H9 (cell line): Measurements from ENCODE around the gene CTAG1B. TPM values are rescaled to one million over a fixed set of nuclear protein-coding genes. Genes with fewer than 3 reads are reported as not detected.

Source experiments
- DNase-seq: peaks from one replicate; pipeline ENCODE4 v3.0.0-alpha.2; 2017
- H2AFZ ChIP-seq: one replicate; pipeline ENCODE4 v1.6.1; 2013; ENCODE audit warnings: mild to moderate bottlenecking, low read length, control low read depth, moderate library complexity
- H2AK5ac ChIP-seq: 2 replicates; pipeline ENCODE4 v1.6.1; 2013; ENCODE audit warnings: low read length, control low read depth, mixed read lengths; ENCODE audit not compliant: insufficient read length
- H2BK120ac ChIP-seq: one replicate; pipeline ENCODE4 v1.6.1; 2013; ENCODE audit warnings: low read depth, mild to moderate bottlenecking, low read length, control low read depth, inconsistent platforms; ENCODE audit not compliant: poor library complexity, severe bottlenecking
- H2BK12ac ChIP-seq: 2 replicates; pipeline ENCODE4 v1.6.1; 2013; ENCODE audit warnings: low read length, control low read depth, mixed read lengths, low read depth; ENCODE audit not compliant: insufficient read length
- H2BK15ac ChIP-seq: 2 replicates; pipeline ENCODE4 v1.6.1; 2013; ENCODE audit warnings: low read depth, low read length, control low read depth
- H2BK20ac ChIP-seq: one replicate; pipeline ENCODE4 v1.6.1; 2013; ENCODE audit warnings: low read depth, mild to moderate bottlenecking, low read length, control low read depth, inconsistent platforms; ENCODE audit not compliant: poor library complexity, severe bottlenecking
- H2BK5ac ChIP-seq: 2 replicates; pipeline ENCODE4 v1.6.1; 2013; ENCODE audit warnings: low read length, control low read depth, mixed read lengths; ENCODE audit not compliant: insufficient read length
- H3K14ac ChIP-seq: 2 replicates; pipeline ENCODE4 v1.6.1; 2013; ENCODE audit warnings: low read length, control low read depth; ENCODE audit not compliant: insufficient read depth
- H3K18ac ChIP-seq: 2 replicates; pipeline ENCODE4 v1.6.1; 2013; ENCODE audit warnings: low read depth, mild to moderate bottlenecking, mixed read lengths, low read length, control low read depth; ENCODE audit not compliant: insufficient read length
- H3K23ac ChIP-seq: 2 replicates; pipeline ENCODE4 v1.6.1; 2013; ENCODE audit warnings: low read length, control low read depth, mixed read lengths, low read depth; ENCODE audit not compliant: insufficient read length
- H3K23me2 ChIP-seq: 2 replicates; pipeline ENCODE4 v1.6.1; 2013; ENCODE audit warnings: low read depth, mild to moderate bottlenecking, mixed read lengths, low read length, control low read depth; ENCODE audit not compliant: insufficient read length, poor library complexity, severe bottlenecking
- H3K27ac ChIP-seq: 2 replicates; pipeline ENCODE4 v1.5.1; 2013; ENCODE audit warnings: low read length, control low read depth, mixed read lengths, low read depth; ENCODE audit not compliant: insufficient read length
- H3K27me3 ChIP-seq: 2 replicates; pipeline ENCODE4 v1.6.1; 2013; ENCODE audit warnings: low read length, control low read depth, inconsistent platforms; ENCODE audit not compliant: insufficient read depth
- H3K4ac ChIP-seq: 2 replicates; pipeline ENCODE4 v1.6.1; 2013; ENCODE audit warnings: low read depth, mild to moderate bottlenecking, control low read depth, inconsistent platforms, low read length, moderate library complexity
- H3K4me1 ChIP-seq: 2 replicates; pipeline ENCODE4 v1.6.1; 2013; ENCODE audit warnings: low read length, control low read depth, inconsistent platforms; ENCODE audit not compliant: insufficient read depth
- H3K4me2 ChIP-seq: 2 replicates; pipeline ENCODE4 v1.6.1; 2013; ENCODE audit warnings: low read length, control low read depth, mixed read lengths; ENCODE audit not compliant: insufficient read length, insufficient read depth
- H3K56ac ChIP-seq: 2 replicates; pipeline ENCODE4 v1.6.1; 2013; ENCODE audit warnings: low read depth, mild to moderate bottlenecking, mixed read lengths, low read length, control low read depth; ENCODE audit not compliant: insufficient read length
- H3K79me1 ChIP-seq: 2 replicates; pipeline ENCODE4 v1.6.1; 2013; ENCODE audit warnings: low read depth, mild to moderate bottlenecking, moderate library complexity, low read length, control low read depth, inconsistent platforms; ENCODE audit not compliant: insufficient read depth, poor library complexity, severe bottlenecking
- H3K79me2 ChIP-seq: 2 replicates; pipeline ENCODE4 v1.6.1; 2013; ENCODE audit warnings: low read length, control low read depth, inconsistent platforms; ENCODE audit not compliant: insufficient read depth
- H3K9ac ChIP-seq: 2 replicates; pipeline ENCODE4 v1.6.1; 2013; ENCODE audit warnings: low read length, control low read depth, mixed read lengths; ENCODE audit not compliant: insufficient read length; ENCODE audit errors: extremely low read depth
- H3K9me3 ChIP-seq: one replicate; pipeline ENCODE4 v1.6.1; 2013; ENCODE audit warnings: low read depth, low read length, inconsistent platforms; ENCODE audit not compliant: control insufficient read depth
- H3T11ph ChIP-seq: one replicate; pipeline ENCODE4 v1.6.1; 2013; ENCODE audit warnings: mild to moderate bottlenecking, low read length, control low read depth, inconsistent platforms
- H4K20me1 ChIP-seq: one replicate; pipeline ENCODE4 v1.6.1; 2013; ENCODE audit not compliant: control insufficient read depth, insufficient read length, insufficient read depth
- H4K5ac ChIP-seq: 2 replicates; pipeline ENCODE4 v1.6.1; 2013; ENCODE audit warnings: low read depth, mild to moderate bottlenecking, mixed read lengths, low read length, control low read depth; ENCODE audit not compliant: insufficient read length
- H4K8ac ChIP-seq: replicated peaks from 2 replicates; pipeline ENCODE4 v1.6.1; 2013; ENCODE audit warnings: low read length, control low read depth, mixed read lengths, low read depth; ENCODE audit not compliant: insufficient read length
- H4K91ac ChIP-seq: 2 replicates; pipeline ENCODE4 v1.6.1; 2013; ENCODE audit warnings: low read depth, mild to moderate bottlenecking, moderate library complexity, mixed read lengths, low read length, control low read depth; ENCODE audit not compliant: insufficient read length
- H3K27ac Mint-ChIP-seq, 3 experiments: 2 replicates in 2 of 3; 3 replicates in 1 of 3; pipeline ENCODE4 v1.8.0; 2020 to 2021; ENCODE audit warnings: mixed read lengths in 3 of 3, mild to moderate bottlenecking in 1 of 3, moderate library complexity in 1 of 3
- H3K27me3 Mint-ChIP-seq: 2 replicates; pipeline ENCODE4 v1.8.0; 2021; ENCODE audit warnings: low read depth, mild to moderate bottlenecking, moderate library complexity, mixed read lengths
- H3K36me3 Mint-ChIP-seq, 3 experiments: 2 replicates in 2 of 3; 3 replicates in 1 of 3; pipeline ENCODE4 v1.8.0; 2020 to 2021; ENCODE audit warnings: low read depth in 3 of 3, mixed read lengths in 3 of 3; ENCODE audit not compliant: insufficient read depth in 1 of 3
- H3K4me1 Mint-ChIP-seq, 2 experiments: 2 replicates each; pipeline ENCODE4 v1.8.0; 2020; ENCODE audit warnings: mixed read lengths in 2 of 2
- H3K4me3 Mint-ChIP-seq, 2 experiments: 2 replicates in 1 of 2; 3 replicates in 1 of 2; pipeline ENCODE4 v1.8.0; 2020 to 2021; ENCODE audit warnings: mild to moderate bottlenecking in 2 of 2, mixed read lengths in 2 of 2, moderate library complexity in 1 of 2
- H3K9me3 Mint-ChIP-seq, 2 experiments: 2 replicates in 1 of 2; 3 replicates in 1 of 2; pipeline ENCODE4 v1.8.0; 2020; ENCODE audit warnings: mild to moderate bottlenecking in 2 of 2, mixed read lengths in 2 of 2, moderate library complexity in 1 of 2
- CTCF ChIP-seq: fragments of 200-600 bp; sonication (generic); conservative IDR thresholded peaks from 3 replicates; pipeline ENCODE4 v1.8.0; 2021; ENCODE audit warnings: antibody characterized with exemption, mild to moderate bottlenecking
- WGBS: extraction: QIAGEN DNeasy Blood & Tissue Kit; methylation state at CpG from one replicate; pipeline ENCODE4 v1.1.7; 2013; ENCODE audit warnings: missing lambda C conversion rate, low lambda C conversion rate, mixed read lengths; ENCODE audit not compliant: insufficient read length; ENCODE audit errors: extremely low coverage; 5-methylcytosine and 5-hydroxymethylcytosine counted together
- total RNA-seq: library from RNA; stranded (reverse); gene quantifications from 2 replicates; pipeline ENCODE4 v1.2.1, GENCODE V29; 2021

The CTAG1B gene
- total RNA-seq, 1 experiment from 2014 or later, result not detected

GRCh38 chrX:154607370-154607769, 11.7 kb downstream of the CTAG1B start:
- Histone ChIP-seq H3T11ph (no peak overlapping the region), H3K79me2 (no peaks in the 10 kb centered on the region), H4K5ac (no peak overlapping the region), H2BK120ac (no peak overlapping the region), H3K79me1 (no peaks in the 10 kb centered on the region), H2BK15ac (no peak overlapping the region), H3K14ac (no peak overlapping the region), H3K27me3 (no peaks in the 10 kb centered on the region), H3K9me3 (peaks cover 28% of the 10 kb centered on the region), H3K18ac (no peak overlapping the region), H2BK5ac (no peak overlapping the region), H3K4ac (no peak overlapping the region), H4K91ac (no peak overlapping the region), H4K20me1 (no peaks in the 10 kb centered on the region), H3K4me2 (no peak overlapping the region), H3K23ac (no peak overlapping the region), H3K4me1 (no peaks in the 10 kb centered on the region), H3K56ac (no peak overlapping the region), H2AFZ (no peak overlapping the region), H2BK20ac (no peak overlapping the region), H3K27ac (no peak overlapping the region), H3K9ac (no peak overlapping the region), H2BK12ac (no peak overlapping the region), H2AK5ac (no peak overlapping the region), H3K23me2 (no peaks in the 10 kb centered on the region), H4K8ac (no peak overlapping the region)
- Mint-ChIP-seq H3K27ac (no peak overlapping the region), H3K9me3 (peaks cover 57 to 71% of the 10 kb centered on the region in 2 experiments), H3K27me3 (peaks cover 2% of the 10 kb centered on the region), H3K4me1 (peaks cover 13 to 19% of the 10 kb centered on the region in 2 experiments), H3K36me3 (peaks cover 0 to 2% (median 1%) of the 10 kb centered on the region in 3 experiments; a peak in 2 of 7 replicates), H3K4me3 (no peak overlapping the region)
- DNase-seq, result no peak
- TF ChIP-seq CTCF, result no peak
- no CpG with 5 or more reads among the region's 6 CpGs for WGBS
